ENCODE data around the gene DSE.
"Not testable (repeated sequence)": the region's sequence is repeated elsewhere in the genome, so short reads cannot be mapped to it uniquely, and the experiment has no call there.

The DSE gene

GRCh38 chr6:116329156-116329555 lies 41.6 kb upstream of the DSE start:
- DNase-seq (ENCODE audit: insufficient read length, low spot score) = no peak
- no peak for FAIRE-seq
- no peak for TF ChIP-seq CTCF (IDR thresholded peaks at IDR 0.05; ENCODE audit: insufficient read depth, missing control alignments)

- no peak for DNase-seq (ENCODE audit: insufficient read length, low spot score)
- FAIRE-seq = no peak
- TF ChIP-seq CTCF (IDR thresholded peaks at IDR 0.05; ENCODE audit: insufficient read depth, missing control alignments) = no peak
These were observed 40.2 kb upstream of the DSE start for GRCh38 chr6:116330511-116330910.

DNA sequence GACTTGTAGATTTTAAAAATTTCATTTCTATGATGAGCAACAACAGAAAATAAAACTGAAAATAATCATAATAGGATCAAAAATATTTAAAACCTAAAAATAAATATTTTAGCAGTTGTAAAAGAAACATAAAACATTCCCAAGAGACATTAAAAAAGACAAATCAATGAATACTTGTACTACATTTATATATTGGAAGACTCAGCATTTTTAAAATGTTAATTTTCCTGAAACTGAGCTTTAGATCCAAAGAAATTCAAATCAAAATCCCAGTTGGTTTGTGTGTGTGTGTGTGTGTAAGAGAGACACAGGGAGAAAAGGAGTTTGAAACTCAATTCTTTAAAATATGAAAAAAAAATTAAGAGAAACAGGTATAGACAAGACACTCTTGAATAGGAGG lies 38.7 kb upstream of the DSE start:
- TF ChIP-seq CTCF (IDR thresholded peaks at IDR 0.05; ENCODE audit: insufficient read depth, missing control alignments) = no peak
- FAIRE-seq (no peak), DNase-seq (ENCODE audit: insufficient read length, low spot score) (no peak)

DNA sequence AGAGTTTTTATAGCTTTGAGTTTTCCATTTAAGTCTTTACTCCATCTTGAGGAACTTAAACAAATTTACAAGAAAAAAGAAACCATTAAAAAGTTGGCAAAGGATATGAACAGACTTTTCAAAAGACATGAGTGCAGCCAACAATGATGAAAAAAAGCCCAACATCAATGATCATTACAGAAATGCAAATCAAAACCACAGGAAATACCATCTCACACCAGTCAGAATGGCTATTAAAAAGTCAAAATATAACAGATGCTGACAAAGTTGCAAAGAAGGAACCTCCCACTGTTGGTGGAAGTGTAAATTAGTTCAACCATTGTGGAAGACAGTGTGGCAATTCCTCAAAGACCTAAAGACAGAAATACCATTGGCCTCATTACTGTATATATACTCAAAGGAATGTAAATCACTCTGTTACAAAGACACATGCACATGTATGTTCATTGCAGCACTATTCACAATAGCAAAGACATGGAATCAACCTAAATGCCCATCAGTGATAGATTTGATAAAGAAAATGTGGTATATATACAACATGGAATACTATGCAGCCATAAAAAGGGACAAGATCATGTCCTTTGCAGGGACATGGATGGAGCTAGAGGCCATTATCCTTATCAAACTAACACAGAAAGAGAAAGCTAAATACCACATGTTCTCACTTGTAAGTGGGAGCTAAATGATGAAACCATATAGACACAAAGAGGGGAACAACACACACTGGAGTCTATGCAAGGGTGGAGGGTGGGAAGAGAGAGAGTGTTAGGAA lies 35.9 kb upstream of the DSE start:
- not testable (repeated sequence) for FAIRE-seq; DNase-seq (ENCODE audit: insufficient read length, low spot score)

DNA sequence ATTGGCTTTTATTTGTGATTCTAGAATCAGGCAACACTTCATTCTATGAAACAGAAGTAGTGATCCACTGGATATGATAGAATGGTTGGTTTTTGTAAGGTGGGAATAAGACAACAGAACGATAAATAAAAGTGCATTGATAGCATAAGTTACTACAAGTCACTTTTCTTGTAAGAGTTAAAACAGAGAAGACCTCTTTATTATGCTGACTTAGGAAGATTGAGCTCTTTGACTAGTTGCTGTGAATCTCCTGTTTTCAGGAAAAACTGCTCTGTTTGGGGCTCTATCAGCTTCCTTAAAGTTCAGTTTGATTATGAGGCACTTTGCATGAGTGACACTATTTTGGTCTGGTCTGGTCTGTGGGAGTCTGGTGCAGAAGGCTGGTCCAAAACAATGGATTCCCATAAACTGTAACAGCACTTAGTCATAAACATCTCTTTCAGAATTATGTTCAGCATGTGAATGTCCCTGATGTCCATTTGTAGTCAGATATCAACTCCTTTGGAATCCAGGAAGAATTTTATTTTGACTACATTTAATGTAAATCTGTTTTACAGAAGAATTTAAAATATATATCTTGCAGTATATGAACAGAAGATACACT lies 35.0 kb upstream of the DSE start:
- no peak for TF ChIP-seq CTCF (IDR thresholded peaks at IDR 0.05; ENCODE audit: insufficient read depth, missing control alignments)
- FAIRE-seq (no peak), DNase-seq (ENCODE audit: insufficient read length, low spot score) (no peak)

- FAIRE-seq = no peak
- no peak for TF ChIP-seq CTCF (IDR thresholded peaks at IDR 0.05; ENCODE audit: insufficient read depth, missing control alignments)
These were observed 31.8 kb upstream of the DSE start for GRCh38 chr6:116338943-116339342.

GRCh38 chr6:116340625-116341024 lies 30.1 kb upstream of the DSE start:
- not testable (repeated sequence) for DNase-seq (ENCODE audit: insufficient read length, low spot score); FAIRE-seq

More at GRCh38 chr6:116338943-116339342, 31.8 kb upstream of the DSE start:
- DNase-seq (ENCODE audit: insufficient read length, low spot score) = no peak

DNA sequence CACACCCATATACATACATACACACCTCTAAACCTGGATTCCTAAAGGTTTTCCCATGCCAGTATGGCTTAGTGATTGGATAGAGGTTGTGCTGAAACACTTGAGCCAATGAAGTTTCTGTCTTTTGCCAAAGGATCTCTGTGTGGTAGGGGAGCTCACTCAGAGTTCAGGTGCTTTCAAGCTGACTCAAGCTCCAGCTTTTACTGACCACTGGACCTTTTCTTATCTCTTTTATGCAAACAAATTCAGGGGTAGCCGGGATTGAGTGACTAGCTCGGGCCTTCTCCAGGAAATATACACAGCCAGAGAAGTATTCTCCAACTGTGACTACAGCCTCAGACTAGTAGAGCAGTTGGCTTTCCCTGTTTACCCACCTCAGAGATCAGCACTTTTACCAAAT lies 21.5 kb upstream of the DSE start:
- no peak for FAIRE-seq
- TF ChIP-seq CTCF (IDR thresholded peaks at IDR 0.05; ENCODE audit: insufficient read depth, missing control alignments) = no peak

More for the DNA sequence above, 21.5 kb upstream of the DSE start:
- no peak for DNase-seq (ENCODE audit: insufficient read length, low spot score)
